HEK293 (cell line): Measurements from ENCODE around the gene PIEZO1.

Experiments used
- CTCF ChIA-PET: fragments of 350-600 bp; formaldehyde crosslinking; extraction: SDS; loops from one replicate; lab custom pipeline; 2021; ENCODE audit warnings: antibody characterized with exemption; lab: Yijun Ruan, JAX
- POLR2A ChIA-PET: fragments of 300-600 bp; formaldehyde crosslinking; extraction: SDS; loops from one replicate; lab custom pipeline; 2020; ENCODE audit warnings: antibody characterized with exemption, inconsistent platforms; lab: Yijun Ruan, JAX
- H3K27ac ChIP-seq: fragments of 200-500 bp; sonication (Bioruptor generic); 2 replicates; pipeline ENCODE4 v1.5.1; 2014; ENCODE audit warnings: low read depth, low read length, control low read depth, inconsistent platforms; ENCODE audit errors: extremely low read depth
- H3K36me3 ChIP-seq, 2 experiments: fragments of 200-500 bp in 1 of 2; sonication (Bioruptor generic) in 1 of 2; 1 replicate in 1 of 2; 2 replicates in 1 of 2; pipeline ENCODE4 v1.5.1; 2014 to 2017; ENCODE audit warnings: inconsistent platforms in 2 of 2, low read length in 2 of 2; ENCODE audit not compliant: control insufficient read depth in 2 of 2, insufficient read depth in 1 of 2
- H3K4me1 ChIP-seq: fragments of 200-500 bp; sonication (Bioruptor generic); 2 replicates; pipeline ENCODE4 v1.5.1; 2014; ENCODE audit warnings: mild to moderate bottlenecking, low read length, inconsistent platforms; ENCODE audit not compliant: control insufficient read depth, insufficient read depth
- H3K4me3 ChIP-seq: 2 replicates; pipeline ENCODE4 v1.5.1; 2011; ENCODE audit warnings: low read depth, mild to moderate bottlenecking, control low read depth, low read length, moderate library complexity
- H3K9me3 ChIP-seq: fragments of 200-500 bp; sonication (Bioruptor generic); 2 replicates; pipeline ENCODE4 v1.5.1; 2014; ENCODE audit warnings: low read depth, low read length, inconsistent platforms; ENCODE audit not compliant: control insufficient read depth, insufficient read depth
- KLF10 ChIP-seq: fragments of 450-650 bp; IDR thresholded peaks from 2 replicates; pipeline ENCODE4 v1.5.1; 2018; ENCODE audit warnings: missing biosample characterization, mild to moderate bottlenecking, missing genetic modification characterization
- OSR2 ChIP-seq: fragments of 450-650 bp; formaldehyde crosslinking; IDR thresholded peaks from 2 replicates; pipeline ENCODE4 v1.5.1; 2016; ENCODE audit warnings: missing biosample characterization, missing genetic modification characterization
- SCRT1 ChIP-seq: fragments of 450-650 bp; formaldehyde crosslinking; IDR thresholded peaks from 2 replicates; pipeline ENCODE4 v1.5.1; 2016; ENCODE audit warnings: missing biosample characterization, missing genetic modification characterization, borderline replicate concordance
- SCRT2 ChIP-seq: fragments of 450-650 bp; formaldehyde crosslinking; IDR thresholded peaks from 2 replicates; pipeline ENCODE4 v1.5.1; 2016; ENCODE audit warnings: missing biosample characterization, missing genetic modification characterization
- ZFP3 ChIP-seq: fragments of 450-650 bp; formaldehyde crosslinking; IDR thresholded peaks from 2 replicates; pipeline ENCODE4 v1.5.1; 2016; ENCODE audit warnings: low read depth, missing biosample characterization, missing genetic modification characterization
- ZNF112 ChIP-seq: fragments of 450-650 bp; formaldehyde crosslinking; IDR thresholded peaks from 2 replicates; pipeline ENCODE4 v1.5.0; 2017; ENCODE audit warnings: missing biosample characterization, missing genetic modification characterization
- ZNF202 ChIP-seq: fragments of 450-650 bp; formaldehyde crosslinking; IDR thresholded peaks from 2 replicates; pipeline ENCODE4 v1.5.1; 2016; ENCODE audit warnings: missing biosample characterization, missing genetic modification characterization, borderline replicate concordance
- ZNF423 ChIP-seq: fragments of 450-650 bp; formaldehyde crosslinking; IDR thresholded peaks from 2 replicates; pipeline ENCODE4 v1.5.1; 2016; ENCODE audit warnings: missing biosample characterization, missing genetic modification characterization
- ZNF558 ChIP-seq: fragments of 450-650 bp; formaldehyde crosslinking; IDR thresholded peaks from 2 replicates; pipeline ENCODE4 v1.5.1; 2016; ENCODE audit warnings: missing biosample characterization, missing genetic modification characterization
- ZNF670 ChIP-seq: fragments of 450-650 bp; formaldehyde crosslinking; IDR thresholded peaks from 2 replicates; pipeline ENCODE4 v1.5.1; 2016; ENCODE audit warnings: missing biosample characterization, missing genetic modification characterization, low read depth
- ZSCAN30 ChIP-seq: fragments of 450-650 bp; IDR thresholded peaks from 2 replicates; pipeline ENCODE4 v1.5.1; 2018; ENCODE audit warnings: missing biosample characterization, mild to moderate bottlenecking, missing genetic modification characterization, moderate library complexity
- TF ChIP-seq, protein P1 (sequence below): fragments of 450-650 bp; formaldehyde crosslinking; IDR thresholded peaks from 2 replicates; pipeline ENCODE4 v1.5.1; 2016; ENCODE audit warnings: missing biosample characterization, missing genetic modification characterization
- TF ChIP-seq, protein P2 (sequence below): fragments of 450-650 bp; IDR thresholded peaks from 2 replicates; pipeline ENCODE4 v1.5.1; 2018; ENCODE audit warnings: missing biosample characterization, mild to moderate bottlenecking, missing genetic modification characterization
- TF ChIP-seq, protein P3 (sequence below): fragments of 450-650 bp; formaldehyde crosslinking; IDR thresholded peaks from 2 replicates; pipeline ENCODE4 v1.5.1; 2016; ENCODE audit warnings: missing biosample characterization, missing genetic modification characterization
- TF ChIP-seq, protein P4 (sequence below): fragments of 450-650 bp; formaldehyde crosslinking; IDR thresholded peaks from 2 replicates; pipeline ENCODE4 v1.5.1; 2016; ENCODE audit warnings: missing biosample characterization, missing genetic modification characterization
- TF ChIP-seq, protein P5 (sequence below): fragments of 450-650 bp; formaldehyde crosslinking; IDR thresholded peaks from 2 replicates; pipeline ENCODE4 v1.5.1; 2016; ENCODE audit warnings: missing biosample characterization, missing genetic modification characterization
- TF ChIP-seq, protein P6 (sequence below): fragments of 450-650 bp; formaldehyde crosslinking; conservative IDR thresholded peaks from 2 replicates; pipeline ENCODE4 v1.5.1; 2016; ENCODE audit warnings: low read depth, missing biosample characterization, missing genetic modification characterization

PIEZO1 gene

DNA sequence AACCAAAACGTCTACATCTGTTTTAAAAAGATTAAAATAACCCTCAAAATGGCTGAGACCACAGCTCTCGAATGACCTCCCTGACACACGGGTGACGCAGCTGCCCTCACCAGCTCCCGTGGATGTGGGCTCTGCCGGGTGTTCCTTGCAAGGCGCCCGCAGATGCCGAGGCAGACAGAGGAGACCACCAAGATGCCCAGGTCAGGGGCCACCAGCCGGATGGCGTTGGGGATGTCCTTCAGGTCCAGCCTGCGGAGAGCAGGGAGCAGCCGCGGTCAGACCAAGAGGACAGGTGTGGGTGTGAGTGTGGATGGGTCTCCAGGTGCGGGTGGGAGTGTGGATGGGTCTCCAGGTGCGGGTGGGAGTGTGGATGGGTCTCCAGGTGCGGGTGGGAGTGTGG is 43.7 kb downstream of the PIEZO1 start:
- no peak overlapping the region for H3K4me3 ChIP-seq
- no peaks in the 10 kb centered on the region for H3K9me3 ChIP-seq
- POLR2A ChIA-PET, result no interaction called here
- peaks cover 0 to 29% of the 10 kb centered on the region in 2 experiments; a peak in 1 of 3 replicates for H3K36me3 ChIP-seq
- H3K4me1 ChIP-seq, result no peaks in the 10 kb centered on the region; the same call in 1 of the 2 replicates
- CTCF ChIA-PET, result interaction anchor here (1.1 kb wide), 1 partner anchor 43 kb away, joined by 3 read pairs; no protein-coding TSS in a partner anchor
- H3K27ac ChIP-seq, result no peak overlapping the region
- TF ChIP-seq OSR2 (tag by site-specific recombination), result no peak
- no peak for TF ChIP-seq SCRT1 (tag by site-specific recombination)
- TF ChIP-seq KLF10, result no peak
- TF ChIP-seq ZNF423 (tag by site-specific recombination), result no peak
- TF ChIP-seq, protein P1, sequence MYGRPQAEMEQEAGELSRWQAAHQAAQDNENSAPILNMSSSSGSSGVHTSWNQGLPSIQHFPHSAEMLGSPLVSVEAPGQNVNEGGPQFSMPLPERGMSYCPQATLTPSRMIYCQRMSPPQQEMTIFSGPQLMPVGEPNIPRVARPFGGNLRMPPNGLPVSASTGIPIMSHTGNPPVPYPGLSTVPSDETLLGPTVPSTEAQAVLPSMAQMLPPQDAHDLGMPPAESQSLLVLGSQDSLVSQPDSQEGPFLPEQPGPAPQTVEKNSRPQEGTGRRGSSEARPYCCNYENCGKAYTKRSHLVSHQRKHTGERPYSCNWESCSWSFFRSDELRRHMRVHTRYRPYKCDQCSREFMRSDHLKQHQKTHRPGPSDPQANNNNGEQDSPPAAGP, result no peak
- TF ChIP-seq ZFP3 (tag by site-specific recombination), result no peak
- TF ChIP-seq ZNF202 (tag by site-specific recombination), result no peak
- TF ChIP-seq ZSCAN30, result no peak
- TF ChIP-seq, protein P2, sequence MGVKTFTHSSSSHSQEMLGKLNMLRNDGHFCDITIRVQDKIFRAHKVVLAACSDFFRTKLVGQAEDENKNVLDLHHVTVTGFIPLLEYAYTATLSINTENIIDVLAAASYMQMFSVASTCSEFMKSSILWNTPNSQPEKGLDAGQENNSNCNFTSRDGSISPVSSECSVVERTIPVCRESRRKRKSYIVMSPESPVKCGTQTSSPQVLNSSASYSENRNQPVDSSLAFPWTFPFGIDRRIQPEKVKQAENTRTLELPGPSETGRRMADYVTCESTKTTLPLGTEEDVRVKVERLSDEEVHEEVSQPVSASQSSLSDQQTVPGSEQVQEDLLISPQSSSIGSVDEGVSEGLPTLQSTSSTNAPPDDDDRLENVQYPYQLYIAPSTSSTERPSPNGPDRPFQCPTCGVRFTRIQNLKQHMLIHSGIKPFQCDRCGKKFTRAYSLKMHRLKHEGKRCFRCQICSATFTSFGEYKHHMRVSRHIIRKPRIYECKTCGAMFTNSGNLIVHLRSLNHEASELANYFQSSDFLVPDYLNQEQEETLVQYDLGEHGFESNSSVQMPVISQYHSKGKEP (tag by site-specific recombination), result no peak
- TF ChIP-seq, protein P3, sequence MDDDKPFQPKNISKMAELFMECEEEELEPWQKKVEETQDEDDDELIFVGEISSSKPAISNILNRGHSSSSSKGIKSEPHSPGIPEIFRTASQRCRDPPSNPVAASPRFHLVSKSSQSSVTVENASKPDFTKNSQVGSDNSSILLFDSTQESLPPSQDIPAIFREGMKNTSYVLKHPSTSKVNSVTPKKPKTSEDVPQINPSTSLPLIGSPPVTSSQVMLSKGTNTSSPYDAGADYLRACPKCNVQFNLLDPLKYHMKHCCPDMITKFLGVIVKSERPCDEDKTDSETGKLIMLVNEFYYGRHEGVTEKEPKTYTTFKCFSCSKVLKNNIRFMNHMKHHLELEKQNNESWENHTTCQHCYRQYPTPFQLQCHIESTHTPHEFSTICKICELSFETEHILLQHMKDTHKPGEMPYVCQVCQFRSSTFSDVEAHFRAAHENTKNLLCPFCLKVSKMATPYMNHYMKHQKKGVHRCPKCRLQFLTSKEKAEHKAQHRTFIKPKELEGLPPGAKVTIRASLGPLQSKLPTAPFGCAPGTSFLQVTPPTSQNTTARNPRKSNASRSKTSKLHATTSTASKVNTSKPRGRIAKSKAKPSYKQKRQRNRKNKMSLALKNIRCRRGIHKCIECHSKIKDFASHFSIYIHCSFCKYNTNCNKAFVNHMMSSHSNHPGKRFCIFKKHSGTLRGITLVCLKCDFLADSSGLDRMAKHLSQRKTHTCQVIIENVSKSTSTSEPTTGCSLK (tag by site-specific recombination), result no peak
- TF ChIP-seq, protein P4, sequence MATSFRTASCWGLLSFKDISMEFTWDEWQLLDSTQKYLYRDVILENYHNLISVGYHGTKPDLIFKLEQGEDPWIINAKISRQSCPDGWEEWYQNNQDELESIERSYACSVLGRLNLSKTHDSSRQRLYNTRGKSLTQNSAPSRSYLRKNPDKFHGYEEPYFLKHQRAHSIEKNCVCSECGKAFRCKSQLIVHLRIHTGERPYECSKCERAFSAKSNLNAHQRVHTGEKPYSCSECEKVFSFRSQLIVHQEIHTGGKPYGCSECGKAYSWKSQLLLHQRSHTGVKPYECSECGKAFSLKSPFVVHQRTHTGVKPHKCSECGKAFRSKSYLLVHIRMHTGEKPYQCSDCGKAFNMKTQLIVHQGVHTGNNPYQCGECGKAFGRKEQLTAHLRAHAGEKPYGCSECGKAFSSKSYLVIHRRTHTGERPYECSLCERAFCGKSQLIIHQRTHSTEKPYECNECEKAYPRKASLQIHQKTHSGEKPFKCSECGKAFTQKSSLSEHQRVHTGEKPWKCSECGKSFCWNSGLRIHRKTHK, result no peak
- TF ChIP-seq, protein P5, sequence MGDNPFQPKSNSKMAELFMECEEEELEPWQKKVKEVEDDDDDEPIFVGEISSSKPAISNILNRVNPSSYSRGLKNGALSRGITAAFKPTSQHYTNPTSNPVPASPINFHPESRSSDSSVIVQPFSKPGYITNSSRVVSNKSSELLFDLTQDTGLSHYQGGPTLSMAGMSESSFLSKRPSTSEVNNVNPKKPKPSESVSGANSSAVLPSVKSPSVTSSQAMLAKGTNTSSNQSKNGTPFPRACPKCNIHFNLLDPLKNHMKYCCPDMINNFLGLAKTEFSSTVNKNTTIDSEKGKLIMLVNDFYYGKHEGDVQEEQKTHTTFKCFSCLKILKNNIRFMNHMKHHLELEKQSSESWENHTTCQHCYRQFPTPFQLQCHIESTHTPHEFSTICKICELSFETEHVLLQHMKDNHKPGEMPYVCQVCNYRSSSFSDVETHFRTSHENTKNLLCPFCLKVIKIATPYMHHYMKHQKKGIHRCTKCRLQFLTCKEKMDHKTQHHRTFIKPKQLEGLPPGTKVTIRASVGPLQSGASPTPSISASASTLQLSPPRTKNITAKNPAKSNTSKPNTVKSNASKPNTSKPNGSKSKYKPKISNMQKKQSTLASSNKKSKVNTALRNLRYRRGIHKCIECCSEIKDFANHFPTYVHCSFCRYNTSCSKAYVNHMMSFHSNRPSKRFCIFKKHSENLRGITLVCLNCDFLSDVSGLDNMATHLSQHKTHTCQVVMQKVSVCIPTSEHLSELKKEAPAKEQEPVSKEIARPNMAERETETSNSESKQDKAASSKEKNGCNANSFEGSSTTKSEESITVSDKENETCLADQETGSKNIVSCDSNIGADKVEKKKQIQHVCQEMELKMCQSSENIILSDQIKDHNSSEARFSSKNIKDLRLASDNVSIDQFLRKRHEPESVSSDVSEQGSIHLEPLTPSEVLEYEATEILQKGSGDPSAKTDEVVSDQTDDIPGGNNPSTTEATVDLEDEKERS, result no peak
- no peak for TF ChIP-seq ZNF670
- no peak for TF ChIP-seq ZNF558 (tag by site-specific recombination)
- TF ChIP-seq, protein P6, sequence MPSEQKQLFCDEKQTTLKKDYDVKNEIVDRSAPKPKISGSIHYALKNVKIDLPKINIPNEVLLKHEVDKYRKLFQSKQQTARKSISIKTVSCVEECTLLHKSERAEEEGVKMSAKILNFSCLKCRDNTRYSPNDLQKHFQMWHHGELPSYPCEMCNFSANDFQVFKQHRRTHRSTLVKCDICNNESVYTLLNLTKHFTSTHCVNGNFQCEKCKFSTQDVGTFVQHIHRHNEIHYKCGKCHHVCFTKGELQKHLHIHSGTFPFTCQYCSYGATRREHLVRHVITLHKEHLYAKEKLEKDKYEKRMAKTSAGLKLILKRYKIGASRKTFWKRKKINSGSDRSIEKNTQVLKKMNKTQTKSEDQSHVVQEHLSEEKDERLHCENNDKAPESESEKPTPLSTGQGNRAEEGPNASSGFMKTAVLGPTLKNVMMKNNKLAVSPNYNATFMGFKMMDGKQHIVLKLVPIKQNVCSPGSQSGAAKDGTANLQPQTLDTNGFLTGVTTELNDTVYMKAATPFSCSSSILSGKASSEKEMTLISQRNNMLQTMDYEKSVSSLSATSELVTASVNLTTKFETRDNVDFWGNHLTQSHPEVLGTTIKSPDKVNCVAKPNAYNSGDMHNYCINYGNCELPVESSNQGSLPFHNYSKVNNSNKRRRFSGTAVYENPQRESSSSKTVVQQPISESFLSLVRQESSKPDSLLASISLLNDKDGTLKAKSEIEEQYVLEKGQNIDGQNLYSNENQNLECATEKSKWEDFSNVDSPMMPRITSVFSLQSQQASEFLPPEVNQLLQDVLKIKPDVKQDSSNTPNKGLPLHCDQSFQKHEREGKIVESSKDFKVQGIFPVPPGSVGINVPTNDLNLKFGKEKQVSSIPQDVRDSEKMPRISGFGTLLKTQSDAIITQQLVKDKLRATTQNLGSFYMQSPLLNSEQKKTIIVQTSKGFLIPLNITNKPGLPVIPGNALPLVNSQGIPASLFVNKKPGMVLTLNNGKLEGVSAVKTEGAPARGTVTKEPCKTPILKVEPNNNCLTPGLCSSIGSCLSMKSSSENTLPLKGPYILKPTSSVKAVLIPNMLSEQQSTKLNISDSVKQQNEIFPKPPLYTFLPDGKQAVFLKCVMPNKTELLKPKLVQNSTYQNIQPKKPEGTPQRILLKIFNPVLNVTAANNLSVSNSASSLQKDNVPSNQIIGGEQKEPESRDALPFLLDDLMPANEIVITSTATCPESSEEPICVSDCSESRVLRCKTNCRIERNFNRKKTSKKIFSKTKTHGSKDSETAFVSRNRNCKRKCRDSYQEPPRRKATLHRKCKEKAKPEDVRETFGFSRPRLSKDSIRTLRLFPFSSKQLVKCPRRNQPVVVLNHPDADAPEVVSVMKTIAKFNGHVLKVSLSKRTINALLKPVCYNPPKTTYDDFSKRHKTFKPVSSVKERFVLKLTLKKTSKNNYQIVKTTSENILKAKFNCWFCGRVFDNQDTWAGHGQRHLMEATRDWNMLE (tag by site-specific recombination), result no peak
- no peak for TF ChIP-seq SCRT2 (tag by site-specific recombination)
- TF ChIP-seq ZNF112 (tag by site-specific recombination), result no peak
